ENCODE measurements around the gene VPREB3.

DNA sequence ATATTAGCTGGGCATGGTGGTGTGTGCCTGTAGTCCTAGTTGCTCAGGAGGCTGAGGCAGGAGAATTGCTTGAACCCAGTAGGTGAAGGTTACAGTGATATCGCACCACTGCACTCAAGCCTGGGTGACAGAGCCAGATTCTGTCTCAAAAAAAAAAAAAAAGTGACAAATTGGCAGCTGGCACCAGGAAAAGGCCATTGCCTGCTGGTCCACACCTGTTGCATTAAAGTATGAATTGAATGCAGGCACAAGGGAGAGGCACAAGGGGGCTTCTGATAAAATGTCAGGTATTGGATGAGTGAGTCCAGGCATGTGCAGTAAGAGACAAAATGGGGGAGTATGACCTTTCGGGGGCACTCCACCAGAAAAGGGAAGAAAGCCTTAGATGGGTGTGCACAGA, 31.5 kb downstream of the VPREB3 start:
- TF ChIP-seq, protein P1, sequence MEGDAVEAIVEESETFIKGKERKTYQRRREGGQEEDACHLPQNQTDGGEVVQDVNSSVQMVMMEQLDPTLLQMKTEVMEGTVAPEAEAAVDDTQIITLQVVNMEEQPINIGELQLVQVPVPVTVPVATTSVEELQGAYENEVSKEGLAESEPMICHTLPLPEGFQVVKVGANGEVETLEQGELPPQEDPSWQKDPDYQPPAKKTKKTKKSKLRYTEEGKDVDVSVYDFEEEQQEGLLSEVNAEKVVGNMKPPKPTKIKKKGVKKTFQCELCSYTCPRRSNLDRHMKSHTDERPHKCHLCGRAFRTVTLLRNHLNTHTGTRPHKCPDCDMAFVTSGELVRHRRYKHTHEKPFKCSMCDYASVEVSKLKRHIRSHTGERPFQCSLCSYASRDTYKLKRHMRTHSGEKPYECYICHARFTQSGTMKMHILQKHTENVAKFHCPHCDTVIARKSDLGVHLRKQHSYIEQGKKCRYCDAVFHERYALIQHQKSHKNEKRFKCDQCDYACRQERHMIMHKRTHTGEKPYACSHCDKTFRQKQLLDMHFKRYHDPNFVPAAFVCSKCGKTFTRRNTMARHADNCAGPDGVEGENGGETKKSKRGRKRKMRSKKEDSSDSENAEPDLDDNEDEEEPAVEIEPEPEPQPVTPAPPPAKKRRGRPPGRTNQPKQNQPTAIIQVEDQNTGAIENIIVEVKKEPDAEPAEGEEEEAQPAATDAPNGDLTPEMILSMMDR (IDR thresholded peaks at IDR 0.05) = no peak
- TF ChIP-seq POLR2A (IDR thresholded peaks at IDR 0.05) = no peak
